ENCODE measurements around the gene EPS15.

EPS15 gene

DNA sequence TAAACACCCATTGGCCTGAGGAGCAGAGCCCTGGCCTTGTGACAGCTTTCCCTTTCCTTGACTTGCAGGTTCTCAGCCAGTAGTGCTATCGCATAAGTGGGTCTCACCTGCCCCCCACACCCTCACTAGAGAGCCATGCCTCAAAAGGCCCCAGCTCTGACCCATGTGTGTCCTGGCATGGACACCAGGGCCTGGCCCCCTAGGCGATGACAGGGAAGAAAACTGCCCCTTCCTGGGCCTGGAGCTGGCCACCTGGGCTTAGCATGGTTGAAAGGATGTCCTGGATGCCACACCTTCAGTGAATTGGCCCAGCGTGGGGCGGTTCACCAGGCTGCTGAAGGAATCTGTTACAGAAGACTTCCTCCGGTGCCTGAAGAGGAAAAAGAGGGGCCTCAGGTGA, 207.2 kb downstream of the EPS15 start:
- DNase-seq: no peak

DNA sequence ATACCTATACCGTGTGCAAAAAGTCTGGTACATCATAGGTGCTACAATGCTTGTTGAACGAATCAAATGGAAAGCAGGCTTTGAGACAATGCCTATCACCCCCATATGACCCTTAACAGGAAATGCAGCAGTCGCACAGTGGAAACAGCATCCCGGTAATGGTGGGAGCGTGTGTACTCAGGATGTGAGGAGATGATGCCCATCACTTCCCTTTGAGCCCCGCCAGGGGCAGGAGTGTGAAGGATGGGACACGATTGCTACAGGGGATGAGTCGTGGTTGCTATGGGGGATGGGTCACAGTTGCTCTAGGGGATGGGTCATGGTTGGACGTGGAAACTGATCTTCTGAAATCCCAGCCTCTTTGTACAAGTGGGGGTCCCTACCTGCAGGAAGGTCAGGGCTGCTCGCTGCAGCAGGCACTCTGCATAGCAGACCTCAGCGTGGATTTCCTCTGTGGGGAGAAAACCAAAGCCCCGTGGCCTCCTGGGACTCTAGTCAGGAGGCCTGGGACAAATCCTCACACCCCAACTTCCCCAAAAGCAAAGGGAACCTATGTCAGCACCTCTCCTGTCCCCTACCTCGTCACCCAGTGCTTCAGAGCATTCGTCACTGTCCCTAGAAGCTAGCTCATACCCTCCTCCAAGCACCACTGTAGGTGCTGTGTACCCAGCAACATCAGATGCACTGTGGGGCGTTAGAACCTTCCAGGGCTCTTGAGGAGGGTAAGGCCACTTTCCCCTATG, 208.0 kb downstream of the EPS15 start:
- no peak for DNase-seq

- no peak for DNase-seq
Observed at GRCh38 chr1:51309291-51309690, 209.8 kb downstream of the EPS15 start.

DNA sequence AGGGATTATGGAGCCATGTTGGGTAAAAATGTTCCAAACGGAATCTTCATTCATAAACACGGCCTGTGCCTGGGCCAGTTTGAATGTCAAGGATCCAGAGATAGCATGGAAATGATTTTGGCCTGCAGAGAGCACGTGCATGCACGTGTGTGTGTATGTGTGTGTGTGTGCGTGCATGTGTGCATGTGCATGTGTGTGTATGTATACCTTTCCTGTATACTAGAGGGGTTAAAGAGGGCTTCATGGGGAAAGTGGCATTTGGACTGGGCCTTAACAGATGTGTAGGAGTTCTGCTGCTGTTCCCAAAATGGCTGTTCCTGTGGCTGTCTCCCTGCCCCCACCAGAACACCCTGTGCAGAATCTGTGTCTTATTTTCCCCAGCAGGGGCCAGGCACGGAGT, 210.4 kb downstream of the EPS15 start:
- DNase-seq: no peak

DNA sequence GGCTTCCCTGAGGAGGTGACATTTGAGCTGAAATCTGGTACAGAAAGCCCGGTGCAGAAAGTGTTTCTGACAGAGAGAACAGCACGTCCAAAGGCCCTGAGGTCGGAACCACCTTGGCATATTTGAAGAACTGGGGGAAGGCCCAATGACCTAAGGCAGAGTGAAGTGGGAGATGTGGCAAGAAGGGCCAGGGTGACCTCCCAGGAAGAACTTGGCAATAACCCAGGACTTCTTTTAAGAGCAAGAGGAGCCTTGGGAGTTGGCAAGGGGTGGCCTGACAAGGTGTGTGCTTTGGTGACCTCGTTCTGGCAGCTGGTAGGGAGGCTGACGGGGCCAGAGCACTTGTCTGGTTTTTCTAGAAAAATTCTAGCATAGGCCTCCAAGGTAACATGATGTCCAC, 212.1 kb downstream of the EPS15 start:
- DNase-seq: no peak

DNA sequence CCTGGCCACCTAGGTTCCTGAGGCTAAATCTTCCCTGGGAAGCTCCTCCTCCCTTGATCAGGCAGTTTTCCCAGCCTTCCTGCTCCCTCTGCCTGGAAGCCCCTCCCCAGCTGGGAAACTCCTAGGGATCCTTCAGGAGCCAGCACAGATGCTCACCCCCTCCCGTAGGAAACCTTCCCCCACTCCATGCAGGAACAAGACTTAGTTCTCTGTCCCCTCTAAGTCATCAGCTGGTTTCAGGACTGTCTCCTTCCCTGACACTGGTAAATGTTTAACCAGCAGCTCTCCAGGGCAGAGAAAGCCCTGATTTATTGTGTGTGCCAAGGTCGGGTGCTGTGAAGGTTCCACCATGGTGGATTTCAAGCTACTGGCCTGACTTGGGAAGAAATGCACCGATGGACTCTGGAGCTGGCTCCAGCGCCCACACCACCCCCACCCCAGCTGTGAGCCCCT, 213.7 kb downstream of the EPS15 start:
- DNase-seq: no peak

GRCh38 chr1:51304360-51304759, 214.7 kb downstream of the EPS15 start:
- no peak for DNase-seq
